GM19438 (cell line): ENCODE results near the gene UBR4.

Experiments used
- ATAC-seq: cut with Tn5 transposase; IDR thresholded peaks from one replicate; pipeline ENCODE4 v1.9.1; 2021; ENCODE audit warnings: low read depth; ENCODE audit not compliant: unreplicated experiment

UBR4 gene

DNA sequence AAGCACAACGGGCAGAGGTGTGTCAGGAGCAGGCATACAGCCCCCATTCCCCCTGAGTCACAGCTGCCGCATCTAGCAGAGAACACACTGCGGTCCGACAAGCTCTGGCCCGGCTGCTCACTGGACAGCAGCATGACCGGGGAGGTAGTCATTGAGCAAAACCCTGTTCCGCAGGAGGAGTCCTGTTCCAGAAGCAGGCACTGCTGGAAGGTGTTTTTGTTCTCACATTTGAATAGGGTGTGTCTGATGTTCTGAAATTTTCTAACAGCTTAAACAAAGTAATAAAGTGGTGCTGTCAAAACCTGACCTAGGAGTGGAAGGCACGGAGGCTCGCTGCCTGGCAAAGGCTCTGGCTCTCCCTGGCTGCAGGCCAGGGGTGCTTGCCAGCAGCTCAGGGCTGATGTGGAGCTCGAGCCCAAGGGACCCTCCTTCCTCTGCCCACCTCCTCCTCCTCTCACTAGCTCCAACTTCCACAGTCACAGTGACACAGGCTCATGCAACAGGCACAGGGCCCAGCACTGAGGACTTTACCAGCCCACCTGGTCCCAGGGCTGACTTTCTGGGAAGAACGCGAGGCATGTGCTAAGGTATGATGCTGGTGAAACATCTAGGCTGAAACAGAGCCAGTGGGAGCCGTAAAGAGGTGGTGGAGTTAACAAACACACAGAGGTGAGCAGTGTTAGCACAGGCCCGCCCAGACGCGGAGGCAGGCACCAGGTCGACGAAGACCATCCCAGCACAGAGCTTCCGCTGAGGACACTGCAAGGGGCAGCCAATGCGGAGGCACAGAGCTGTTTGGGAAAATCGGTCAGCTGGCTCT, 135.0 kb downstream of the UBR4 start:
- no peak for ATAC-seq

GRCh38 chr1:19074361-19074901, 135.6 kb downstream of the UBR4 start:
- ATAC-seq, result no peak

GRCh38 chr1:19073311-19074186, 136.5 kb downstream of the UBR4 start:
- ATAC-seq, result no peak

GRCh38 chr1:19072285-19072981, 137.6 kb downstream of the UBR4 start:
- no peak for ATAC-seq

GRCh38 chr1:19071674-19072281, 138.3 kb downstream of the UBR4 start:
- ATAC-seq, result no peak

DNA sequence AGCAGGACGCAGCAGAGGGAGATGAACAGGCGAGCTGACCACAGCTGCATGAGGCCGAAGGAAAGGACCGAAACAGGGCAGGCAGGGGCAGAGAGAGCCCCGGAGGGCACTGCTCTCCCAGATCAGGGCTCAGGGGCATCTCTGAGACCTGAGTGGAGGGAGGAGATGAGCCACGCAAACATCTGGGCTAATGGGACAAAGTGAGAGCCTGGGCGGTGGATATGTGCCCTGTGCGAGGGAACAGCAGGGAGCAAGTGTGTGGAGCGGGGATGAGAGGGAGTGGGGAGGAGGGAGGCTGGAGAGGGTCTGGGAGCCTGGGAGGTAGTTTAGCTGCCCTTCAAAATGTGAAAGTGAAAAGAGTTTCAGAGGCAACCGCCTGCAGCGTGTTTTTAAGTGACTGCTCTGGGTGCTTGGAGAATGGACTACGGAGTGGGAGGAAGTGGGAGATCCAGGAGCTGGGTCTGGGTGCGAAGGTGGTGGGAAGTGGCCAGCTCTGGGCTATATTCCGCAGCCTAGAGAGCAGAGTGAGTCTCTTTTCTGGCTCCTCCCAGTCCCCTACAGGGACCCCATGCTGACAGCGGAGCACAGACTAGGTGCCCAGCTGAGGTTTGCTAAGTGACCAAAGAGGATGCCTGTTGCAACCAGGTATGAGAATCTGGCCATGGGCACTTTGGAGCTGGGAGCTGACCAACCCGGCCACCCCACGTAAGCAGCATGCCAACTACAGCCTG, 139.0 kb downstream of the UBR4 start:
- no peak for ATAC-seq

DNA sequence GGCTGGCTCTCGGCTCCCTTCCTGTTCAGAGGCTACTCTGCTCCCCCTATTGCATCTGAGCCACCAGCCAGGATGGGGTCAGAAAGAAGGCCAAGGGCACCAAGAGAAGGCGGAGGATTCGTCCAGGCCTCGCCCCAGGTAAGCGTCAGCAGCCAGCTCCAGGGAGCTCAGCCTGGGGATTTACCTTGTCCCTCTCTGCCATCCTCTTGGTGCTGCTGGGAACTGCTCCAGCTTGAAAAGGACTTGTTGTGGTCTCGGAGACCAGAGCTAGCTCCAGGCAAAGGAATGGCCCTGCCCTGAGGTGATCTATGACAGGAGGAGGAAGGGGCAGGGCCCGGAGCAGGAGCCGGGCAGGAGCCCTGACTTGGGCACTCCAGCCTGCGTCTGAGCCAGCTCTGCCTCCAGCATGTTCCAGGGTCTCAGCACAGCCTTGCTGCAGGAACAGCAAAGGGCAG, 139.8 kb downstream of the UBR4 start:
- ATAC-seq, result no peak

GRCh38 chr1:19068639-19069276, 141.3 kb downstream of the UBR4 start:
- ATAC-seq, result no peak

- no peak for ATAC-seq
These were observed 142.0 kb downstream of the UBR4 start for GRCh38 chr1:19067912-19068638.

- ATAC-seq, result no peak
These were observed 142.7 kb downstream of the UBR4 start for GRCh38 chr1:19067182-19067911.

DNA sequence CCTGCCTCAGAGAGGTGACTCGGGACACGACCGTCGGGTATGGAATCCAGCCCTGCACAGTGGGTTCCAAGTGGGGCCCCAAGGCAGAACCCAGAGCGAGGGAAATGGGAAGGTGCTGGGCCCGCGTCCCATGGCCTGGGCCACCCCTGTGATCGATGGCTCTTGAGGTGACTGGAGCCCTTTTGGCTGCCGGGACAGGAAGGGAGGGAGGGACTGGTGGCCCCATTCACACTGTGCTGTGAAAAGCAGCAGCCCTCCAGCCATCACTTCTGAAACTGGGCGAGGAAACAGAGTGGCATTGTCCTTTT, 143.2 kb downstream of the UBR4 start:
- ATAC-seq, result no peak

DNA sequence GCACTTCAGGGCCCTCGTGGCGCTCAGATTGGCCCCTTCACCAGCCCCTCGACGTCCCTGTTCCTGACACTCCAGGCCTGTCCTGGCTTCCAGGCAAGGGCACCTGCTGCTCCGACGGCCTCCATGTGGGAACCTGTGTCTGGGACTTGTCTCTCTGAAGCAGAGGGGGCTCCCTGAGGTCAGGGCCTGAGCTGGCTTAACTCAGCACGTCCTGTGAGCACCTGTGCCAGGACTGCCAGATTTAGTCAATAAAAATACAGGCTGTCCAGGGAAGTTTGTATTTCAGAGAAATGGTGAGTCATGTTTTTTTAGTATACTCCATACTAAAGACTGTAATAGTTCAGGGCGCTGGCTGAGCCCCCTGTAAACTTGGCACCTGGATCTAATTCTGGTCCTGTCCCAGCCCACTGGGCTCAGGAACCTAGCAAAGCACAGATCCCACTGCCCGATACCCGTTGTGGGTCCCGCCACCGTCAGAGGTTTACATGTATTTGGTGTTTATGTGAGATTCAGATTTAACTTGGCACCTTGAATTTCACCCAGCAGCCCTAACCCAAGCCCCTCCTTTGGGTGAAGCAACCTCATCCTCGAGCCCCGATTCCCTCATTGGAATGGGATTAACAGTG, 143.7 kb downstream of the UBR4 start:
- no peak for ATAC-seq

GRCh38 chr1:19065526-19066247, 144.4 kb downstream of the UBR4 start:
- no peak for ATAC-seq

DNA sequence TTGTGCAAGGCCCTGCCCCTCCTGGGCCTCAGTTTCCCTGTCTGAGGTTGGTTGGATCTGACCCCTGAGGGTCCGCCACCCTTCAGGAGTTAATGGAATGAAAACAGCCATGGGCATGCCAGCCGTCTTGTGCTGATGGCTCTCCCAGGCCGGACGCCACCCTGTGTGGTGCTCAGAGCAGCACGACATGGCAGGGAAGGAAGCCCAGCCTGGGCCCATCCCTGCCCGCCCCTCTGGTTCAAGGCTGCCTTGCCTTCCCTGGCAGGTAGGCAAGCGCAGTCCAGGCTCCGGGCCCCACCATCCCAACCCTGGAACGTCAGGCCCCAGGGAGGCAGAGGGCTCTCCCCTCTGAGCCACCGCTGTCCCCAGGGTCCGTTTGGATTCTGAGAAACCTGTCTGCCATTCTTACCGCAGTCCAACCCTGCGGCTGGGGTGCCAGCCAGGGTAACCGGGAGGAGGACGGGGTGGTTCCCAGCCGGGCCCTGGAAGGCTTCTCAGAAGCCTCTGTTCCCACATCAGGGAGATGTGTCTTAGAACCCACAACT, 145.1 kb downstream of the UBR4 start:
- no peak for ATAC-seq

DNA sequence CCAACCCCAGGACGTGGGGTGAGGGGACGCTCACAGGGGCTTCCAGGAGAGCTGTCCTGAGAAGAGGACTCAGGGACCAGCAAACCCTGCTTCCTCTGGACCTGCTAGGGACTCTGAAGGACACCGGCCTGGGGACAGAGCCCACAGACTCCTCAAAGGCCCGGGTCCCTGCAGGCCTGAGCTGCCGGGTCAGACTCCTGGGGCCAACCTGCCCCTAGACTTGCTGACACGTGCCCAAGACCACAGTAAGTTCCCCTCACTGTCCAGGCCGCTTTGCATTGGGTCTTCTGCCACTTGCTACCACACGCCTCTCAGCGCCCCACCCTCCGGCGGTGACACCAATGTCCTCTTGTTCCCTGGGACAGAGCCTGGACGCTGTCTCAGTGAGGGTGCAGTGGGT, 146.9 kb downstream of the UBR4 start:
- no peak for ATAC-seq

DNA sequence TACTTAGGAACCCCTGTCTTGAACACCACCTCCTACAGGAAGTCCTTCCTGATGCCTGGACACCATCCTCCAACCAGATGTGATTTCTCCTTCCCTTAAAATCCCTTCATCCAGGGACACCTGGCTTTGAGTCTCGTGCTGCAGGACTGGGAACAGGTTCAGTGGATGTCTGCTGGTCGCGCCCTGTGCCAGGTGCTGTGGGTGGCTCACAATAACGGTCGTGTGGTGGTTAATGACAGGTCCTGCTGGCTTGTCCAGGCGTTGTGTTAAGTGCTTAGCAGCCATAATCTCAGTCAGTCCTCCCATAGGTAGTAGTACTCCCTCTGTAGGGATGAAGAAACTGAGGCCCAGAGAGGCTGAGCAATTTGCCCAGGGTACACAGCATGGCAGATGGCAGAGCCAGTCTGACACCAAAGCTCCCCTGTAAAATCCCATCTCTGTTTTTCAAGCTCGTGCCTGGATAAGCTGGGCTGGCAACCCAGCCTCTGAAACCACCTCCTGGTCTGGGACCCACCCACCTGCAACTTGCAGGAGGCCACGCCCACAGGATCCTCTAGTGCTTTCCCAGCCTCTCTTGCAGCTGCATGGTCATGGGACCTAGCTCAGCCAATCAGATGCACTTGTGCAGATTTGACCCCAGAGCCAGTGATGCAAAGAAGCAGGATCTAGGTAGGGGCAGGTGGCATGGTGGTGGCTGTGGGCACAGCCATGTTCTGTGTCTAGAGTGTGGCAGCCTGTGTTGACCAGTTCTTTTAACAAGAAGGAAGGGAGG, 147.6 kb downstream of the UBR4 start:
- no peak for ATAC-seq
